ENCODE measurements around the gene MEF2B.

GRCh38 chr19:19201697-19202630 is 31.9 kb upstream of the MEF2B start:
- no peak for TF ChIP-seq EZH2 (IDR thresholded peaks at IDR 0.05; ENCODE audit: borderline replicate concordance, low read depth, low read length, severe bottlenecking)
- no peak for TF ChIP-seq POLR2A (IDR thresholded peaks at IDR 0.05; ENCODE audit: low read depth, low read length)
- TF ChIP-seq, protein P1, sequence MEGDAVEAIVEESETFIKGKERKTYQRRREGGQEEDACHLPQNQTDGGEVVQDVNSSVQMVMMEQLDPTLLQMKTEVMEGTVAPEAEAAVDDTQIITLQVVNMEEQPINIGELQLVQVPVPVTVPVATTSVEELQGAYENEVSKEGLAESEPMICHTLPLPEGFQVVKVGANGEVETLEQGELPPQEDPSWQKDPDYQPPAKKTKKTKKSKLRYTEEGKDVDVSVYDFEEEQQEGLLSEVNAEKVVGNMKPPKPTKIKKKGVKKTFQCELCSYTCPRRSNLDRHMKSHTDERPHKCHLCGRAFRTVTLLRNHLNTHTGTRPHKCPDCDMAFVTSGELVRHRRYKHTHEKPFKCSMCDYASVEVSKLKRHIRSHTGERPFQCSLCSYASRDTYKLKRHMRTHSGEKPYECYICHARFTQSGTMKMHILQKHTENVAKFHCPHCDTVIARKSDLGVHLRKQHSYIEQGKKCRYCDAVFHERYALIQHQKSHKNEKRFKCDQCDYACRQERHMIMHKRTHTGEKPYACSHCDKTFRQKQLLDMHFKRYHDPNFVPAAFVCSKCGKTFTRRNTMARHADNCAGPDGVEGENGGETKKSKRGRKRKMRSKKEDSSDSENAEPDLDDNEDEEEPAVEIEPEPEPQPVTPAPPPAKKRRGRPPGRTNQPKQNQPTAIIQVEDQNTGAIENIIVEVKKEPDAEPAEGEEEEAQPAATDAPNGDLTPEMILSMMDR (IDR thresholded peaks at IDR 0.05; ENCODE audit: extremely low read depth in 1 of 2, insufficient read depth in 1 of 2, low read depth in 1 of 2, low read length in 2 of 2), result no peak
- TF ChIP-seq, protein P2, sequence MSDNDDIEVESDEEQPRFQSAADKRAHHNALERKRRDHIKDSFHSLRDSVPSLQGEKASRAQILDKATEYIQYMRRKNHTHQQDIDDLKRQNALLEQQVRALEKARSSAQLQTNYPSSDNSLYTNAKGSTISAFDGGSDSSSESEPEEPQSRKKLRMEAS (IDR thresholded peaks at IDR 0.05; ENCODE audit: insufficient read depth, insufficient read length), result no peak
- TF ChIP-seq FOS (IDR thresholded peaks at IDR 0.05; ENCODE audit: borderline replicate concordance, insufficient read depth, low read length), result no peak
